H9 (cell line): Measurements from ENCODE around the gene PPM1J. TPM values are rescaled to one million over a fixed set of nuclear protein-coding genes. Genes with fewer than 3 reads are reported as not detected.

Experiments
- DNase-seq: peaks from one replicate; pipeline ENCODE4 v3.0.0-alpha.2; 2017
- H2AFZ ChIP-seq: one replicate; pipeline ENCODE4 v1.6.1; 2013; ENCODE audit warnings: mild to moderate bottlenecking, low read length, control low read depth, moderate library complexity
- H2AK5ac ChIP-seq: 2 replicates; pipeline ENCODE4 v1.6.1; 2013; ENCODE audit warnings: low read length, control low read depth, mixed read lengths; ENCODE audit not compliant: insufficient read length
- H2BK120ac ChIP-seq: one replicate; pipeline ENCODE4 v1.6.1; 2013; ENCODE audit warnings: low read depth, mild to moderate bottlenecking, low read length, control low read depth, inconsistent platforms; ENCODE audit not compliant: poor library complexity, severe bottlenecking
- H2BK12ac ChIP-seq: 2 replicates; pipeline ENCODE4 v1.6.1; 2013; ENCODE audit warnings: low read length, control low read depth, mixed read lengths, low read depth; ENCODE audit not compliant: insufficient read length
- H2BK15ac ChIP-seq: 2 replicates; pipeline ENCODE4 v1.6.1; 2013; ENCODE audit warnings: low read depth, low read length, control low read depth
- H2BK20ac ChIP-seq: one replicate; pipeline ENCODE4 v1.6.1; 2013; ENCODE audit warnings: low read depth, mild to moderate bottlenecking, low read length, control low read depth, inconsistent platforms; ENCODE audit not compliant: poor library complexity, severe bottlenecking
- H2BK5ac ChIP-seq: 2 replicates; pipeline ENCODE4 v1.6.1; 2013; ENCODE audit warnings: low read length, control low read depth, mixed read lengths; ENCODE audit not compliant: insufficient read length
- H3K14ac ChIP-seq: 2 replicates; pipeline ENCODE4 v1.6.1; 2013; ENCODE audit warnings: low read length, control low read depth; ENCODE audit not compliant: insufficient read depth
- H3K18ac ChIP-seq: 2 replicates; pipeline ENCODE4 v1.6.1; 2013; ENCODE audit warnings: low read depth, mild to moderate bottlenecking, mixed read lengths, low read length, control low read depth; ENCODE audit not compliant: insufficient read length
- H3K23ac ChIP-seq: 2 replicates; pipeline ENCODE4 v1.6.1; 2013; ENCODE audit warnings: low read length, control low read depth, mixed read lengths, low read depth; ENCODE audit not compliant: insufficient read length
- H3K23me2 ChIP-seq: 2 replicates; pipeline ENCODE4 v1.6.1; 2013; ENCODE audit warnings: low read depth, mild to moderate bottlenecking, mixed read lengths, low read length, control low read depth; ENCODE audit not compliant: insufficient read length, poor library complexity, severe bottlenecking
- H3K27ac ChIP-seq: 2 replicates; pipeline ENCODE4 v1.5.1; 2013; ENCODE audit warnings: low read length, control low read depth, mixed read lengths, low read depth; ENCODE audit not compliant: insufficient read length
- H3K27me3 ChIP-seq: 2 replicates; pipeline ENCODE4 v1.6.1; 2013; ENCODE audit warnings: low read length, control low read depth, inconsistent platforms; ENCODE audit not compliant: insufficient read depth
- H3K4ac ChIP-seq: 2 replicates; pipeline ENCODE4 v1.6.1; 2013; ENCODE audit warnings: low read depth, mild to moderate bottlenecking, control low read depth, inconsistent platforms, low read length, moderate library complexity
- H3K4me1 ChIP-seq: 2 replicates; pipeline ENCODE4 v1.6.1; 2013; ENCODE audit warnings: low read length, control low read depth, inconsistent platforms; ENCODE audit not compliant: insufficient read depth
- H3K4me2 ChIP-seq: 2 replicates; pipeline ENCODE4 v1.6.1; 2013; ENCODE audit warnings: low read length, control low read depth, mixed read lengths; ENCODE audit not compliant: insufficient read length, insufficient read depth
- H3K56ac ChIP-seq: 2 replicates; pipeline ENCODE4 v1.6.1; 2013; ENCODE audit warnings: low read depth, mild to moderate bottlenecking, mixed read lengths, low read length, control low read depth; ENCODE audit not compliant: insufficient read length
- H3K79me1 ChIP-seq: 2 replicates; pipeline ENCODE4 v1.6.1; 2013; ENCODE audit warnings: low read depth, mild to moderate bottlenecking, moderate library complexity, low read length, control low read depth, inconsistent platforms; ENCODE audit not compliant: insufficient read depth, poor library complexity, severe bottlenecking
- H3K79me2 ChIP-seq: 2 replicates; pipeline ENCODE4 v1.6.1; 2013; ENCODE audit warnings: low read length, control low read depth, inconsistent platforms; ENCODE audit not compliant: insufficient read depth
- H3K9ac ChIP-seq: 2 replicates; pipeline ENCODE4 v1.6.1; 2013; ENCODE audit warnings: low read length, control low read depth, mixed read lengths; ENCODE audit not compliant: insufficient read length; ENCODE audit errors: extremely low read depth
- H3K9me3 ChIP-seq: one replicate; pipeline ENCODE4 v1.6.1; 2013; ENCODE audit warnings: low read depth, low read length, inconsistent platforms; ENCODE audit not compliant: control insufficient read depth
- H3T11ph ChIP-seq: one replicate; pipeline ENCODE4 v1.6.1; 2013; ENCODE audit warnings: mild to moderate bottlenecking, low read length, control low read depth, inconsistent platforms
- H4K20me1 ChIP-seq: one replicate; pipeline ENCODE4 v1.6.1; 2013; ENCODE audit not compliant: control insufficient read depth, insufficient read length, insufficient read depth
- H4K5ac ChIP-seq: 2 replicates; pipeline ENCODE4 v1.6.1; 2013; ENCODE audit warnings: low read depth, mild to moderate bottlenecking, mixed read lengths, low read length, control low read depth; ENCODE audit not compliant: insufficient read length
- H4K8ac ChIP-seq: replicated peaks from 2 replicates; pipeline ENCODE4 v1.6.1; 2013; ENCODE audit warnings: low read length, control low read depth, mixed read lengths, low read depth; ENCODE audit not compliant: insufficient read length
- H4K91ac ChIP-seq: 2 replicates; pipeline ENCODE4 v1.6.1; 2013; ENCODE audit warnings: low read depth, mild to moderate bottlenecking, moderate library complexity, mixed read lengths, low read length, control low read depth; ENCODE audit not compliant: insufficient read length
- H3K27ac Mint-ChIP-seq, 3 experiments: 2 replicates in 2 of 3; 3 replicates in 1 of 3; pipeline ENCODE4 v1.8.0; 2020 to 2021; ENCODE audit warnings: mixed read lengths in 3 of 3, mild to moderate bottlenecking in 1 of 3, moderate library complexity in 1 of 3
- H3K27me3 Mint-ChIP-seq: 2 replicates; pipeline ENCODE4 v1.8.0; 2021; ENCODE audit warnings: low read depth, mild to moderate bottlenecking, moderate library complexity, mixed read lengths
- H3K36me3 Mint-ChIP-seq, 3 experiments: 2 replicates in 2 of 3; 3 replicates in 1 of 3; pipeline ENCODE4 v1.8.0; 2020 to 2021; ENCODE audit warnings: low read depth in 3 of 3, mixed read lengths in 3 of 3; ENCODE audit not compliant: insufficient read depth in 1 of 3
- H3K4me1 Mint-ChIP-seq, 2 experiments: 2 replicates each; pipeline ENCODE4 v1.8.0; 2020; ENCODE audit warnings: mixed read lengths in 2 of 2
- H3K4me3 Mint-ChIP-seq, 2 experiments: 2 replicates in 1 of 2; 3 replicates in 1 of 2; pipeline ENCODE4 v1.8.0; 2020 to 2021; ENCODE audit warnings: mild to moderate bottlenecking in 2 of 2, mixed read lengths in 2 of 2, moderate library complexity in 1 of 2
- H3K9me3 Mint-ChIP-seq, 2 experiments: 2 replicates in 1 of 2; 3 replicates in 1 of 2; pipeline ENCODE4 v1.8.0; 2020; ENCODE audit warnings: mild to moderate bottlenecking in 2 of 2, mixed read lengths in 2 of 2, moderate library complexity in 1 of 2
- CTCF ChIP-seq: fragments of 200-600 bp; sonication (generic); conservative IDR thresholded peaks from 3 replicates; pipeline ENCODE4 v1.8.0; 2021; ENCODE audit warnings: antibody characterized with exemption, mild to moderate bottlenecking
- WGBS: extraction: QIAGEN DNeasy Blood & Tissue Kit; methylation state at CpG from one replicate; pipeline ENCODE4 v1.1.7; 2013; ENCODE audit warnings: missing lambda C conversion rate, low lambda C conversion rate, mixed read lengths; ENCODE audit not compliant: insufficient read length; ENCODE audit errors: extremely low coverage; 5-methylcytosine and 5-hydroxymethylcytosine counted together
- total RNA-seq: library from RNA; stranded (reverse); gene quantifications from 2 replicates; pipeline ENCODE4 v1.2.1, GENCODE V29; 2021

The PPM1J gene
- total RNA-seq, 1 experiment from 2014 or later: 12.7 TPM

- no CpG with 5 or more reads among the region's 12 CpGs for WGBS
Measured at GRCh38 chr1:112748396-112748795, 33.3 kb upstream of the PPM1J start.

More at GRCh38 chr1:112748396-112748795, 33.3 kb upstream of the PPM1J start:
- H3T11ph ChIP-seq: no peak overlapping the region
- no peaks in the 10 kb centered on the region for H3K9me3 ChIP-seq
- no peak overlapping the region for H2AFZ ChIP-seq
- H3K18ac ChIP-seq: no peak overlapping the region
- no peaks in the 10 kb centered on the region for H4K20me1 ChIP-seq
- Mint-ChIP-seq H3K36me3 (peaks cover 0 to 5% (median 0%) of the 10 kb centered on the region in 3 experiments; a peak in 1 of 7 replicates), H3K27me3 (peaks cover 30% of the 10 kb centered on the region), H3K4me3 (no peak overlapping the region), H3K27ac (no peak overlapping the region), H3K4me1 (peaks cover 0 to 4% of the 10 kb centered on the region in 2 experiments; a peak in 2 of 4 replicates), H3K9me3 (peaks cover 0 to 7% of the 10 kb centered on the region in 2 experiments; a peak in 3 of 5 replicates)
- peaks cover 8% of the 10 kb centered on the region for H3K23me2 ChIP-seq
- no peak overlapping the region for H3K56ac ChIP-seq
- H3K27ac ChIP-seq: no peak overlapping the region
- H3K79me2 ChIP-seq: no peaks in the 10 kb centered on the region
- H2BK15ac ChIP-seq: no peak overlapping the region
- no peak overlapping the region for H2BK5ac ChIP-seq
- no peak overlapping the region for H3K23ac ChIP-seq
- no peak overlapping the region for H3K4ac ChIP-seq
- DNase-seq: no peak
- no peak overlapping the region for H3K9ac ChIP-seq
- no peaks in the 10 kb centered on the region for H3K4me1 ChIP-seq
- H2BK120ac ChIP-seq: no peak overlapping the region
- no peak overlapping the region for H2BK12ac ChIP-seq
- no peak for TF ChIP-seq CTCF
- peaks cover 12% of the 10 kb centered on the region; the same call in 1 of the 2 replicates for H3K27me3 ChIP-seq
- H3K79me1 ChIP-seq: no peaks in the 10 kb centered on the region
- H4K8ac ChIP-seq: no peak overlapping the region
- no peak overlapping the region for H3K14ac ChIP-seq
- no peak overlapping the region for H2AK5ac ChIP-seq
- no peak overlapping the region for H3K4me2 ChIP-seq
- no peak overlapping the region for H4K91ac ChIP-seq
- H2BK20ac ChIP-seq: no peak overlapping the region
- no peak overlapping the region for H4K5ac ChIP-seq
